ENCODE data around the gene SPTLC1.
A peak's percentile ranks its signal among the peaks of the same experiment; 100 is the strongest.

The SPTLC1 gene

GRCh38 chr9:92094655-92095054, 20.6 kb downstream of the SPTLC1 start:
- no peak for DNase-seq (ENCODE audit: low read depth)

GRCh38 chr9:92077888-92078287, 37.3 kb downstream of the SPTLC1 start:
- DNase-seq (ENCODE audit: low read depth) = no peak

GRCh38 chr9:92071634-92072033, 43.6 kb downstream of the SPTLC1 start:
- DNase-seq (ENCODE audit: low read depth) = no peak

GRCh38 chr9:92066168-92066567, 49.0 kb downstream of the SPTLC1 start:
- DNase-seq (ENCODE audit: low read depth) = no peak

- DNase-seq (ENCODE audit: low read depth) = peak; percentile 75
These were observed 50.5 kb downstream of the SPTLC1 start for GRCh38 chr9:92064711-92065110.

- no peak for DNase-seq (ENCODE audit: low read depth)
These were observed 54.0 kb downstream of the SPTLC1 start for GRCh38 chr9:92061184-92061583.

- DNase-seq (ENCODE audit: low read depth) = no peak
These were observed 55.6 kb downstream of the SPTLC1 start for GRCh38 chr9:92059661-92060060.

- DNase-seq (ENCODE audit: low read depth) = no peak
These were observed 56.3 kb downstream of the SPTLC1 start for GRCh38 chr9:92058723-92059444.

- no peak for DNase-seq (ENCODE audit: low read depth)
These were observed 57.2 kb downstream of the SPTLC1 start for GRCh38 chr9:92058026-92058425.

- no peak for DNase-seq (ENCODE audit: low read depth)
These were observed 58.0 kb downstream of the SPTLC1 start for GRCh38 chr9:92057226-92057625.

GRCh38 chr9:92055624-92056023, 59.6 kb downstream of the SPTLC1 start:
- no peak for DNase-seq (ENCODE audit: low read depth)

GRCh38 chr9:92048924-92049625, 66.1 kb downstream of the SPTLC1 start:
- DNase-seq (ENCODE audit: low read depth) = no peak

GRCh38 chr9:92047500-92047899, 67.7 kb downstream of the SPTLC1 start:
- no peak for DNase-seq (ENCODE audit: low read depth)

- DNase-seq (ENCODE audit: low read depth) = no peak
These were observed 68.5 kb downstream of the SPTLC1 start for GRCh38 chr9:92046676-92047075.

- no peak for DNase-seq (ENCODE audit: low read depth)
These were observed 70.3 kb downstream of the SPTLC1 start for GRCh38 chr9:92044936-92045335.

- DNase-seq (ENCODE audit: low read depth) = no peak
These were observed 72.2 kb downstream of the SPTLC1 start for GRCh38 chr9:92043002-92043401.

- no peak for DNase-seq (ENCODE audit: low read depth)
These were observed 73.0 kb downstream of the SPTLC1 start for GRCh38 chr9:92042260-92042659.

GRCh38 chr9:92036756-92037155, 78.5 kb downstream of the SPTLC1 start:
- DNase-seq (ENCODE audit: low read depth) = no peak

- DNase-seq (ENCODE audit: low read depth) = no peak
These were observed 78.8 kb downstream of the SPTLC1 start for GRCh38 chr9:92036411-92036746.

GRCh38 chr9:92035687-92036410, 79.4 kb downstream of the SPTLC1 start:
- peak; percentile 13 for DNase-seq (ENCODE audit: low read depth)

GRCh38 chr9:92035146-92035545, 80.1 kb downstream of the SPTLC1 start:
- DNase-seq (ENCODE audit: low read depth) = no peak

GRCh38 chr9:92033991-92034390, 81.2 kb downstream of the SPTLC1 start:
- no peak for DNase-seq (ENCODE audit: low read depth)

- DNase-seq (ENCODE audit: low read depth) = no peak
These were observed 81.9 kb downstream of the SPTLC1 start for GRCh38 chr9:92033307-92033706.
